NCI-H526 (cell line): Measurements from ENCODE around the gene BCL7A.

ENCODE experiments used
- DNase-seq, 2 experiments: peaks; one replicate each; lab custom pipeline; 2025; lab: John Stamatoyannopoulos, UW

BCL7A gene

GRCh38 chr12:122079033-122079531, 57.4 kb downstream of the BCL7A start:
- DNase-seq = peak in 1 of 2 experiments; percentile 52

GRCh38 chr12:122079532-122080081, 57.9 kb downstream of the BCL7A start:
- no peak for DNase-seq

GRCh38 chr12:122080149-122081082, 58.7 kb downstream of the BCL7A start:
- peak; percentile 53 to 58 for DNase-seq

DNA sequence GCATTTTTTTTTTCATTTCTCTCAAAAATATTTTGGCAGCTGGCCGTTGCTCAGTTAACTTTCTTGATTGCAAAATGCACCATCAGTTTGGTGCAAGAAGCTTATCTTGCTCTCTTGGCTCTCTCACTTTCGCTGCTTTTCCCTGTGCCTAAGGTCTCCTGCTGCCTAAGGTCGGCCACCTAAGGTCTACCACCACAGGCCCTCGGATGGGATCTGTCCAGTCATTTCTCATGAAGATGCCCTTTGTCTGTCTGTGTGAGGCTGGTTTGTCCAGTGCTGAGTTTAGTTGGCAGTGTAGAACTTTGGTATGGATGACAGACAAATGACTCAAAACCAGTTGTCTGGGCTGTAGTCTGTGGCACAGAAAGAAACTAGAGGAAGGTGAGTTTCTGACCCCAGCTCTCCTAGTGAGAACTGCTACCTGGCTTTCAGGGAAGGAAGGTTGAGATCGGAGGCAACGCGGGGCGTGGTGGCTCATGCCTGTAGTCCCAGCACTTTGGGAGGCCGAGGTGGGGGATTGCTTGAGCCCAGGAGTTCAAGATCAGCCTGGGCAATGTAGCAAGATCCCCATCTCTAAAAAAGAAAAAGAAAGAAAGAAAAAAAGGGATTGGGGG, 59.5 kb downstream of the BCL7A start:
- no peak for DNase-seq

GRCh38 chr12:122081697-122082221, 60.1 kb downstream of the BCL7A start:
- DNase-seq = peak; percentile 28 to 32

DNA sequence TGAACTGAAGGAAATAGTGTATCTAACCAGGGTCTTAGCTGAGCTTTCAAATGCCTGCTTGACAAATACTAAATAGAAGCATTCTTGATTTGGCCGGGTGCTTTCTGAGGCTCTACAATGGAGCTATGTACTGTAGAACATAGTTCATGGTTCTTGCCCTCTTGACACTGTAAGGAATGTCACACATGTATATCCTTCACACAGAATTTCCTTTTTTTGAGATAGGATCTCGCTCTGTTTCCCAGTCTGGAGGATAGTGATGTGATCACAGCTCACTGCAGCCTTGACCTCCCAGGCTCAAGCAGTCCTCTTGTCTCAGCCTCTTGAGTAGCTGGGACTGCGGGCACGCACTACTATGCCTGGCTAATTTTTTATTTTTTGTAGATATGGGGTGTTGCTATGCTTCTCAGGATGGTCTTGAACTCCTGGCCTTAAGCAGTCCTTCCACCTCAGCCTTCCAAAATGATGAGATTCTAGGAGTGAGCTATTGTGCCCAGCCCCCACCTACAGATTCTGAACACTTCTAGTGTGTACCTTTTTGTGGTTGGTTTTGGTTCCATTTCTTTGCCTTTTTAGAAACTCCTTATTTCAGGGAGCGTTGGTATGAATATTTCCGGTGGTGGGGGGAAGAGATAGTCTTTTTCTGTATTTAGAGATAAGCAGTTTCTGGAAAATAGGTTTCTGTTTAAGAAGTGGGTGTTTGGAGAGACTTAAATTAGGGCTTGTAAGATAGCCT, 61.1 kb downstream of the BCL7A start:
- no peak for DNase-seq

DNA sequence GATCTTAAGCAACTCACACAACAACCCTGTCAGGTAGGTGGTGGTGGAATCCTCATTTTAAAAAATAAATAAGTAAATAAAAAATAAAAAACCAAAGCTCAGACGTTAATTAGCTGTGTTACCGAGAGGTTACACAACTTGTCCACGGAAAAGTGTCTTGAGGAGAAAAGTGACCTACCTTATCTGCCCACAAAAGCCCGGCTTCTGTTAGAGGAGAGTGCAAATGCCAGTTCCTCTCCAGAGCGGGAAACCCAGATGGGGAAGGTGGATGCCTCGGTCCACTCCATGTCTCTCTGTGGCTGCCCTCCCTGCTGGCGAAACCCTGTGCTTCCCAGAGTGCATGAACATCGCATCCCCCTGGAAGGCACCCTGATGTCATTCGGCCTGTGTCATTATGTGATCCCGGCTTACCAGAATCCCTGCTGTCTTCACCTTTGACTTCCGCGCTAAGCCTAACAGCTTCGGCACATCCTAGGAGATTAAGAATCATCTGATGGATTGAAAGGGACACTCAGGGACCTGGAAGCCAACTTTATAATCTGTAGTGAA, 63.2 kb downstream of the BCL7A start:
- DNase-seq = peak in 1 of 2 experiments; percentile 30

- no peak for DNase-seq
Observed at GRCh38 chr12:122085591-122085990, 63.9 kb downstream of the BCL7A start.

- no peak for DNase-seq
Observed at GRCh38 chr12:122086116-122086515, 64.4 kb downstream of the BCL7A start.

GRCh38 chr12:122086641-122087285, 65.1 kb downstream of the BCL7A start:
- peak in 1 of 2 experiments; percentile 60 for DNase-seq

DNA sequence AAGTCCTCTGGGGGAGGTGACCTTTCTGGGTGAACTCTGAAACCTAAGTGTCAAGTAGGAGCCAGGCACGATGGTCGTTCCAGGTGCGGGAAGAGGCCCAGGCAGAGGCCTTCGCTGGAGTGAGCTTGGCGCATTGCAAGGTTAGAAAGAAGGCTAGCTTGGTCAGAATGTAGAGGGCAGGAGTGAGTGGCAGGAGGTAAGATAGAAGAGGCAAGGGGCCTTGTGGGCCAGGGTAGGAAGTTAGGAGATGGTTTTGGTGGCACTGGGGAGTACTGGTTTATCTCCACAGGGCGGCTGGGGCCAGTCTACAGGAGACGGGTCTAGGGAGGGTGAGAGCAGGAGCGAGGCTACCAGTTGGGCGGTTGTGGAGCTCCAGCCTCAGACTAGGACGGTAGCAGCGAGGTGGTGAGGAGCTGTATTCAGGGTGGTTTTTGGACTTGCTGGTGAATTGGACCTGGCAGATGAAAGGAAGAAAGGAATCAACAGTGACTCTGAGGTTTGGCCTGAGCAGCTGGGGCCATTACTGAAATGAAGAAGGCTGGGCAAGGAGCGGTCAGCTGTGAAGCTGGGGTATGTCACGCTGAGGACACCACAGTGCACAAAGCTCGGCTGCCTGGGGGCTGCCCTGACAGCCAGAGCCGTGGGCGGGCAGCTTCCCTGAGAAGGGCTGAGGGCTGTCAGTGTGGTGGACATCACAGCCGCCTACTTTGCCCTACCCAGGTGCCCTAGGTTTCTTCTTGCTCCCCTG, 65.9 kb downstream of the BCL7A start:
- DNase-seq = peak; percentile 49 to 69

GRCh38 chr12:122088179-122088810, 66.6 kb downstream of the BCL7A start:
- peak; percentile 80 to 87 for DNase-seq

DNA sequence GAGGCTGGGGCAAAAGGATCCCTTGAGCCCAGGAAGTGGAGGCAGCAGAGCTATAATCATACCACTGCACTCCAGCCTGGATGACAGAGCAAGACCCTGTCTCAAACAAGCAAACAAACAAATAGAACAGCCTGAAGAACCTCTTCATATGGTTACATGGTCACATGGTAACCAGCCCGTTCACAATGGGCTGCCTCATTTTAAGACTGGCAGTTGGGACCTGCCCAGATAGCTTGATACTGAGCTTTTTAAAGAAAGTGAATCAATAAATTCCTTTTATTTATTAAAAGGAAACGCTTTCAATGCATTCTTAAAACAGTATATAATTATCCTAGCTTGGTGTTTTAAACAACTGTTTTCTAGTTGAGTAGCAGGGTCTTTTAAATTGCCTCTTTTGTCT, 67.4 kb downstream of the BCL7A start:
- peak; percentile 32 to 63 for DNase-seq

GRCh38 chr12:122090759-122091515, 69.3 kb downstream of the BCL7A start:
- DNase-seq = no peak

DNA sequence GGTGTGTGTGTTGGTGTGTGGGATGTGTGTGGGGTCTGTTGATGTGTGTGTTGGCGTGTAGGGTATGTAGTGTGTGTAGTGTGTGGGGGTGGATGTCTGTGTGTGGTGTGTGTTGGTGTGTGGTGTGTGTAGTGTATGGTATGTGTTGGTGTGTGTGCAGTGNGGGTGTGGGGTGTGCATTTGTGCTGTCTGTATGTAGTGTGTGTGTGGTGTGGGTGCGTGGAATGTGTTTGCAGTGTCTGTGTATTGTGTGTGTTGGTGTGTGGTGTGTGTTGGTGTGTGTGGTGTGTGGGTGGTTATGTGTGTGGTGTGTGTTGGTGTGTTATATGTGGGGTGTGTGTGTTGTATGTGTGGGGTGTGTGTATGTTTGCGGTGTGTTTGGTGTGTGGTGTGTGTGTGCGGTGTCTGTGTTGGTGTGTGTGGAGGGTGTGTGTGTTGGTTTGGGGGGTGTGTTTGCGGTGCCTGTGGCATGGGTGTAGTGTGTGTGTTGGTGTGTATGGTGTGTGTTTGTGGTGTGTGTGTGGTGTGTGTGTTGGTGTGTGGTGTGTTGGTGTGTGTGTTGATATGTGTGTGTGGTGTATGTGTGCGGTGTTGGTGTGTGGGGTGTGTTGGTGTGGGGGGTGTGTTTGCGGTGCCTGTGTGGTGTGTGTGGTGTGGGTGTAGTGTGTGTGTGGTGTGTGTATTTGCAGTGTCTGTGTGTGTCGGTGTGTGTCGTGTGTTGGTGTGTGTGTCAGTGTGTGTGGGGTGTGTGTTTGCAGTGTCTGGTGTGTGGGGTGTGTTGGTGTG, 71.6 kb downstream of the BCL7A start:
- DNase-seq = no peak

DNA sequence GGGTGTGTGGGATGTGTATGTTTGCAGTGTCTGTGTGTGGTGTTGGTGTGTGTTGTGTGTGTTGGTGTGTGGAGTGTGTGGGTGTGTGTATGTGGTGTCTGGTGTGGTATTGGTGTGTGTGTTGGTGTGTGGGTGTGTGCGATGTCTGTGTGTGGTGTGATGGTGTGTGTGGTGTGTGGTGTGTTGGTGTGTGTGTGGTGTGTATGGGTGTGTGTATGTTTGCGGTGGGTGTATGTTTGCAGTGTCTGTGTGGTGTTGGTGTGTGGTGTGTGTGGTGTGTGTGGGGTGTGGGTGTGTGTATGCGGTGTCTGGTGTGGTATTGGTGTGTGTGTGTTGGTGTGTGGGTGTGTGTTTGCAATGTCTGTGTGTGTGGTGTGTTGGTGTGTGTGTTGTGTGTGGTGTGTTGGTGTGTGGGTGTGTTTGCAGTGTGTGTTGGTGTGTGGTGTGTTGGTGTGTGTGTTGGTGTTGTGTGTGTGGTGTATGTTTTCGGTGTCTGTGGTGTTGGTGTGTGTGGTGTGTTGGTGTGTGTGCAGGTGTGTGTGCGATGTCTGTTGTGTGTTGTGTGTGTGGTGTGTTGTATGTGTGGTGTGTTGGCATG, 72.6 kb downstream of the BCL7A start:
- no peak for DNase-seq

DNA sequence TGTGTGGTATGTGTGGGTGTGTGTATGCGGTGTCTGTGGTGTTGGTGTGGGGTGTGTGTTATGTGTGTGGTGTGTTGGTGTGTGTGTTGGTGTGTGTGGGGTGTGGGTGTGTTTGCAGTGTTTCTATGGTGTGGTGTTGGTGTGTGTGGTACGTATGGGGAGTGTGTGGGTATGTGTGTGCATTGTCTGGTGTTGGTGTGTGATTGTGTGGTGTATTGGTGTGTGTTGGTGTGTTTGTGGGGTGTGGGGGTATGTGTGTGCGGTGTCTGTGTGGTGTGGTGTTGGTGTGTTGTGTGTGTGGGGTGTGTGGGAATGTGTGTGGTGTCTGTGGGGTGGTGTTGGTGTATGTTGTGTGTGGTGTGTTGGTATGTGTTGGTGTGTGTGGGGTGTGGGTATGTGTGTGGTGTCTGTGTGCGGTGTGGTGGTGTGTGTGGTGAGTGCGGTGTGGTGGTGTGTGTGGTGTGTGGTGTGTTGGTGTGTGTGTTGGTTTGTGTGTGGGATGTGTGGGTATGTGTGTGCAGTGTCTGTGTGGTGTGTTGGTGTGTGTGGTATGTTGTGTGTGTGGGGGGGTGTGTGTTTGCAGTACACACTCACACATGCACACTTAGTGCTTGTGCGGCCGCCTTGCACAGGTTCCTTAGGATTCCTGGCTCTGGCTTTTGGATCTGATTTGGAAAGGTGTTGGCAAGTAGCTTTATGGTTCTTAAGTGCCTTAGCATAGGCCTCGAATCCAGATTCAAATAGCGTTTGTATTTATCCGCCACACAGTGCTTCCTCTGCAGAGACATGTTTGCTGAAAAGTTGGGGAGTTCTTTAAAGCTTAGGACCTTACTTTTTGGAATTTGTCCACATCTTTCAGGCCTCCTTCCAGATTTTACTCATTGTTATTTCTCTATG, 73.3 kb downstream of the BCL7A start:
- peak in 1 of 2 experiments; percentile 29 for DNase-seq
